Measurements from ENCODE around the gene ANKHD1. TPM values are rescaled to one million over a fixed set of nuclear protein-coding genes. Genes with fewer than 3 reads are reported as not detected.
A peak's percentile ranks its signal among the peaks of the same experiment; 100 is the strongest.

The ANKHD1 gene
- total and polyA plus RNA-seq, 9 donors: 48.3 to 141 (median 110) TPM

- 86 to 92% (median 90%) methylated on average over 8 of the region's 8 CpGs for WGBS, 3 donors
- Histone ChIP-seq H3K27me3 (no peaks in the 10 kb centered on the region), H3K9me3 (no peaks in the 10 kb centered on the region), H3K36me3 (no peaks in the 10 kb centered on the region), H3K4me3 (no peak overlapping the region), H3K4me1 (ENCODE audit: insufficient read depth) (no peaks in the 10 kb centered on the region), H3K27ac (no peak overlapping the region)
- DNase-seq: no peak
- TF ChIP-seq POLR2A (IDR thresholded peaks at IDR 0.05): no peak
- no peak for TF ChIP-seq CTCF (IDR thresholded peaks at IDR 0.05)
- intact Hi-C loops (cut with DNase I): loop anchor here in 2 of 4 donors (10.0 kb wide), 2 partner anchors 347 to 367 kb away; no protein-coding TSS in a partner anchor
Measured at GRCh38 chr5:140367256-140368013, 34.2 kb upstream of the ANKHD1 start.

GRCh38 chr5:140371356-140372151 lies 30.1 kb upstream of the ANKHD1 start:
- no peaks in the 10 kb centered on the region for H3K4me1 ChIP-seq (ENCODE audit: insufficient read depth)
- no peak overlapping the region for H3K27ac ChIP-seq
- TF ChIP-seq POLR2A (IDR thresholded peaks at IDR 0.05): no peak
- TF ChIP-seq EP300 (IDR thresholded peaks at IDR 0.05): no peak
- no peak for TF ChIP-seq CTCF (IDR thresholded peaks at IDR 0.05)
- intact Hi-C loops (cut with DNase I): loop anchor here in 1 of 4 donors (10.0 kb wide), 1 partner anchor 263 kb away; the partner anchor contains the start of genes CD14 and TMCO6
- no peak for DNase-seq
- no peaks in the 10 kb centered on the region for H3K27me3 ChIP-seq
- WGBS, 3 donors: 79 to 85% (median 81%) methylated on average over 3 of the region's 3 CpGs
- H3K9me3 ChIP-seq: no peaks in the 10 kb centered on the region
- no peaks in the 10 kb centered on the region for H3K36me3 ChIP-seq
- H3K4me3 ChIP-seq: no peak overlapping the region

GRCh38 chr5:140372971-140373487 lies 28.6 kb upstream of the ANKHD1 start:
- H3K4me1 ChIP-seq (ENCODE audit: insufficient read depth): no peaks in the 10 kb centered on the region
- peak; percentile 65 to 82 (median 76) for DNase-seq
- H3K27me3 ChIP-seq: no peaks in the 10 kb centered on the region
- TF ChIP-seq POLR2A (IDR thresholded peaks at IDR 0.05) (no peak), CTCF (IDR thresholded peaks at IDR 0.05) (peak; percentile 50 to 81 (median 65))
- H3K4me3 ChIP-seq: no peak overlapping the region
- H3K9me3 ChIP-seq: no peaks in the 10 kb centered on the region
- intact Hi-C loops (cut with DNase I): loop anchor here in 1 of 4 donors (10.0 kb wide), 1 partner anchor 262 kb away; the partner anchor contains the start of genes CD14 and TMCO6
- H3K27ac ChIP-seq: no peak overlapping the region
- no peaks in the 10 kb centered on the region for H3K36me3 ChIP-seq
- 4 to 10% (median 5%) methylated on average over 2 of the region's 2 CpGs for WGBS, 3 donors

GRCh38 chr5:140381351-140381750 lies 20.3 kb upstream of the ANKHD1 start:
- no peak overlapping the region for H3K4me3 ChIP-seq
- DNase-seq: no peak
- 87 to 94% (median 89%) methylated on average over 4 of the region's 4 CpGs for WGBS, 3 donors
- H3K27ac ChIP-seq: no peak overlapping the region
- TF ChIP-seq CTCF (IDR thresholded peaks at IDR 0.05): no peak
- no peak for TF ChIP-seq POLR2A (IDR thresholded peaks at IDR 0.05)
- TF ChIP-seq EP300 (IDR thresholded peaks at IDR 0.05): no peak
- no peaks in the 10 kb centered on the region for H3K27me3 ChIP-seq
- no peaks in the 10 kb centered on the region for H3K36me3 ChIP-seq
- H3K9me3 ChIP-seq: no peaks in the 10 kb centered on the region
- intact Hi-C loops (cut with DNase I): loop anchor here in 1 of 4 donors (10.0 kb wide), 1 partner anchor 673 kb away; the partner anchor contains the start of gene PCDHB1
- no peaks in the 10 kb centered on the region for H3K4me1 ChIP-seq (ENCODE audit: insufficient read depth)

Data from ovary (tissue), 9 donors.